HG03521 (cell line): ENCODE data around the gene SSTR1.

Source experiments
- ATAC-seq: cut with Tn5 transposase; IDR thresholded peaks from one replicate; pipeline ENCODE4 v1.9.1; 2021; ENCODE audit warnings: mild to moderate bottlenecking, moderate library complexity; ENCODE audit not compliant: unreplicated experiment

The SSTR1 gene

GRCh38 chr14:38202444-38203191 is 5.1 kb upstream of the SSTR1 start:
- no peak for ATAC-seq

- no peak for ATAC-seq
Measured at GRCh38 chr14:38203929-38204718, 3.6 kb upstream of the SSTR1 start.

DNA sequence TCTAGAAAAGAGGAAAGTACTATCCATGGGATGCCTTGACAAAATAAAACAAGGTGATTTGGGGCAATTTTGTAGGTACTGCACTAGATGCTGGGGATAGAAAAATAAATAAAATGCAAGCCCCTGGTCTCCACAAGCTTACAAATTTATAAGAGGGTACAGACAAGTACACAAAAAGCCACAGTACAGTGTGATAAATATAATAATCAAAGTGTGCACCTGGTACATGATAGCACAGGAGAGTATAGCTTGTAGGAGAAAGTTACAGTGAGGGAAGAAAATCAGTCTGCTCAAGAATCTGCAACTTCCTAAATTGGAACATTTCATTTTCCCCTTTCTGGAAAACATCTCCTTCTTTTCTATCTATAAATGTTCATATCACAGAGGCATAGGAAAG is 3.0 kb upstream of the SSTR1 start:
- no peak for ATAC-seq

DNA sequence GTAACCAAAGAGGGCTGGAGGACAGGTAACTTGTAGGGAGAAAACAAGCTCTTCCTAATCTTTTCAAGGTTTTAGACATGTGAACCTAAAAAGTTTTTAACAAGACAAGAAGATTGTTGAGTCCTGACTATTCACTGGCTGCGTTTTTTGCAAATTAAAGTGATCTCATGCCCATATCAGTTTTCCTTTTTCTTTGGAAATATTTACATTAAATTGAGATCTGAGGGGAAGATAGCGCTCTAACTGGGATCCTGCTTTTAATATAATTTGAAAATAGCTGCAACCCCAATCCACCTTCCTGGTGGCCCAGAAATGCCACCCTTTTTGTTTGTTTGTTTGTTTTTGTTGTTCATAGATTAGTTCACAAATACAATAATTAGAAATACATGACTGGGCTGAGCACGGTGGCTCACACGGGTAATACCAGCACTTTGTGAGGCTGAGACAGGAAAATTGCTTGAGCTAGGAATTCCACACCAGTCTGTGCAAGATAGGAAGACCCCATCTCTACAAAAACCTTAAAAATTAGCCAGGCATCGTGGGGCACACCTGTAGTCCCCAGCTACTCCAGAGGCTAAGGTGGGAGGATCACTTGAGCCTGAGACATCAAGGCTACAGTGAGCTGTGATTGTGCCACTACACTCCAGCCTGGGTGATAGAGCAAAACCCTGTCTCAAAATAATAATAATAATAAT is 2.4 kb upstream of the SSTR1 start:
- ATAC-seq: no peak

- no peak for ATAC-seq
Measured at GRCh38 chr14:38205949-38206665, 1.6 kb upstream of the SSTR1 start.

GRCh38 chr14:38206689-38207376 is 871 bp upstream of the SSTR1 start:
- no peak for ATAC-seq

GRCh38 chr14:38207377-38207735 is 348 bp upstream of the SSTR1 start:
- no peak for ATAC-seq

DNA sequence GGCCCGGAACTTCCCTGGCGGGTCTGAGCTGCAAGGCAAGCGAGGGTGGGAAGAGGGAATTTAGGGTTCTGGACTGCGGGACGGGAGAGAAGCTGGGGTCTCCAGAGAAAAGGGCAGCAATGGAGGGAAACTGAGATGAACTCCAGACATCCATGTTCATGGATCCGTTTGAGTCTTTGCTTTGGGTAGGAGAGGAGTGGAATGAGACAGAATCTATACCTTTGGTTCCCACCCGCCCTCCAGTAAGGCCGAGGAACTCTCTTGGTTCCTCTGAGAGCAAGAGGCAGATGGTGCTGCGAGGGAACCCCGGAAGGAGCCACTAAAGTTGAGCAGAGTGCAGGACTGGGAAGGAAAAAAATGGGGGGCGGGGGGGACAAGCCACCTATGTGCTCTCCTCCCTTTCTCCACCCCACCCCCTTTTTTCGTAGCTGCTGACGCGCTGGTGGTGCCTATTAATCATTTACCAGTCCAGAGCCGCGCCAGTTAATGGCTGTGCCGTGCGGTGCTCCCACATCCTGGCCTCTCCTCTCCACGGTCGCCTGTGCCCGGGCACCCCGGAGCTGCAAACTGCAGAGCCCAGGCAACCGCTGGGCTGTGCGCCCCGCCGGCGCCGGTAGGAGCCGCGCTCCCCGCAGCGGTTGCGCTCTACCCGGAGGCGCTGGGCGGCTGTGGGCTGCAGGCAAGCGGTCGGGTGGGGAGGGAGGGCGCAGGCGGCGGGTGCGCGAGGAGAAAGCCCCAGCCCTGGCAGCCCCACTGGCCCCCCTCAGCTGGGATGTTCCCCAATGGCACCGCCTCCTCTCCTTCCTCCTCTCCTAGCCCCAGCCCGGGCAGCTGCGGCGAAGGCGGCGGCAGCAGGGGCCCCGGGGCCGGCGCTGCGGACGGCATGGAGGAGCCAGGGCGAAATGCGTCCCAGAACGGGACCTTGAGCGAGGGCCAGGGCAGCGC is 1.2 kb downstream of the SSTR1 start:
- no peak for ATAC-seq

DNA sequence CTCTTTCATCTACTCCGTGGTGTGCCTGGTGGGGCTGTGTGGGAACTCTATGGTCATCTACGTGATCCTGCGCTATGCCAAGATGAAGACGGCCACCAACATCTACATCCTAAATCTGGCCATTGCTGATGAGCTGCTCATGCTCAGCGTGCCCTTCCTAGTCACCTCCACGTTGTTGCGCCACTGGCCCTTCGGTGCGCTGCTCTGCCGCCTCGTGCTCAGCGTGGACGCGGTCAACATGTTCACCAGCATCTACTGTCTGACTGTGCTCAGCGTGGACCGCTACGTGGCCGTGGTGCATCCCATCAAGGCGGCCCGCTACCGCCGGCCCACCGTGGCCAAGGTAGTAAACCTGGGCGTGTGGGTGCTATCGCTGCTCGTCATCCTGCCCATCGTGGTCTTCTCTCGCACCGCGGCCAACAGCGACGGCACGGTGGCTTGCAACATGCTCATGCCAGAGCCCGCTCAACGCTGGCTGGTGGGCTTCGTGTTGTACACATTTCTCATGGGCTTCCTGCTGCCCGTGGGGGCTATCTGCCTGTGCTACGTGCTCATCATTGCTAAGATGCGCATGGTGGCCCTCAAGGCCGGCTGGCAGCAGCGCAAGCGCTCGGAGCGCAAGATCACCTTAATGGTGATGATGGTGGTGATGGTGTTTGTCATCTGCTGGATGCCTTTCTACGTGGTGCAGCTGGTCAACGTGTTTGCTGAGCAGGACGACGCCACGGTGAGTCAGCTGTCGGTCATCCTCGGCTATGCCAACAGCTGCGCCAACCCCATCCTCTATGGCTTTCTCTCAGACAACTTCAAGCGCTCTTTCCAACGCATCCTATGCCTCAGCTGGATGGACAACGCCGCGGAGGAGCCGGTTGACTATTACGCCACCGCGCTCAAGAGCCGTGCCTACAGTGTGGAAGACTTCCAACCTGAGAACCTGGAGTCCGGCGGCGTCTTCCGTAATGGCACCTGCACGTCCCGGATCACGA is 2.2 kb downstream of the SSTR1 start:
- no peak for ATAC-seq

- no peak for ATAC-seq
Measured at GRCh38 chr14:38210587-38211216, 3.0 kb downstream of the SSTR1 start.

DNA sequence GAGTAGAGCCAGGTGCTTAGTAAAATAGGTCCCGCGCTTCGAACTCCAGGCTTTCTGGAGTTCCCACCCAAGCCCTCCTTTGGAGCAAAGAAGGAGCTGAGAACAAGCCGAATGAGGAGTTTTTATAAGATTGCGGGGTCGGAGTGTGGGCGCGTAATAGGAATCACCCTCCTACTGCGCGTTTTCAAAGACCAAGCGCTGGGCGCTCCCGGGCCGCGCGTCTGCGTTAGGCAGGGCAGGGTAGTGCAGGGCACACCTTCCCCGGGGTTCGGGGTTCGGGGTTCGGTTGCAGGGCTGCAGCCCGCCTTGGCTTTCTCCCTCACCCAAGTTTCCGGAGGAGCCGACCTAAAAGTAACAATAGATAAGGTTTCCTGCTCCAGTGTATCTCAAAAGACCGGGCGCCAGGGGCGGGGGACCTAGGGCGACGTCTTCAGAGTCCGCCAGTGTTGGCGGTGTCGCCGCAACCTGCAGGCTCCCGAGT is 3.6 kb downstream of the SSTR1 start:
- no peak for ATAC-seq

DNA sequence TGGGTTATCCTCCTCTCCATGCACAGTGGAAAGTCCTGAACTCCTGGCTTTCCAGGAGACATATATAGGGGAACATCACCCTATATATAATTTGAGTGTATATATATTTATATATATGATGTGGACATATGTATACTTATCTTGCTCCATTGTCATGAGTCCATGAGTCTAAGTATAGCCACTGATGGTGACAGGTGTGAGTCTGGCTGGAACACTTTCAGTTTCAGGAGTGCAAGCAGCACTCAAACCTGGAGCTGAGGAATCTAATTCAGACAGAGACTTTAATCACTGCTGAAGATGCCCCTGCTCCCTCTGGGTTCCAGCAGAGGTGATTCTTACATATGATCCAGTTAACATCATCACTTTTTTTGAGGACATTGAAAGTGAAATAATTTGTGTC is 4.4 kb downstream of the SSTR1 start:
- ATAC-seq: no peak

- no peak for ATAC-seq
Measured at GRCh38 chr14:38213001-38213400, 5.3 kb downstream of the SSTR1 start.

- ATAC-seq: no peak
Measured at GRCh38 chr14:38217553-38217952, 9.8 kb downstream of the SSTR1 start.

DNA sequence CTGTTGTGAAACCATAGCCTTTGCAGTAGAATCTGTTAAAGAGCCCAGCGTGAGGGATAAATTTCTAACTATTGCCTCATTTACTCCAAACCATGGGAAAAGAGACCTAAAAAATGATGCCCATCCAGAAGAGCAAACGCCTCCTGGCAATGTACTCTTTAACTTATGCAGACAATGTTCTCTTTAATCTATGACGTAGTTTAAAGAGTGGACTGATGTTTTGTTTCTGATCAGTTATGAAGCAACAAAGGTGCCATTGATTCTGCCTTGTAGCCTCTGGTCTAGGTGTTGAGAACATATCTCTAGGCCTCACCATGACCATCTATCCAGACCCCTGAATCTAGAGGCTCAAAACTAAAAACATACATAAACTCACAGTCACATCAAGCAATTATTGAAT is 13.4 kb downstream of the SSTR1 start:
- no peak for ATAC-seq

DNA sequence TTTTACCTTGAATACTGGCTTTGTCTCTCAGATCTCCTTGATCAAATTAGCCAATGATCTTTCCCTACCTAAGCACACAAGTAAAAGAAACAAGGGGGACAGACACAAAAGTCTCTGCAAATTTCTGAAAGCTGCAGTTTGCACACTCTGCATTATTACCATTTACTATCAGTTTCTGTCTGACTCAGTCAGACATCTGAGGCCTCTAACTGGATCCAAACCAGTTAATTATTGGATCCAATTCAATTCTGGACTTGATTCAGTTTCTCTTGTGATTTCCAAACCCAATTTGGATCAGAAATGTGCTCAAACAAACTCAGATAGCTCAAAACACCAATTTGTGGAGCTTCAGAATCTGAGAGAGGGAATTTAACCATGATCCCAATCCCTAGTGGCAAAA is 16.6 kb downstream of the SSTR1 start:
- no peak for ATAC-seq

DNA sequence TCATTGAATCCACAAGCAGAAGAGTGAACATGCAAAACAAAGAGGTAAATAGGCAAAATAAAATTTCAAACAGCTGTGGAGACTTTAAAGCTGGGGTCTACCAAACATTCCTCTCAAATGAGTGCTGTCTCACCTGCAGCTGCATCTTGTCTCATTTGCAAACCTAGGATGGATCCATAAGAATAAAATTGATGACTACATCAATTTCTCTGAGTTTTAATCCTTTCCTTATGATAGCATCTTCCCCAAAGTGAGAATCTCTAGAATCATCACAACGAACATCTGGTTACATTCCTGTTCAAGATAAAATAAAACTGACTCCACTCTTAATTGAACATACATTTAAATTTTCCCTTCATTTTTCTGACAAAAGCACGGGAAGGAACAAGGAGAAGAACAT is 18.2 kb downstream of the SSTR1 start:
- ATAC-seq: no peak

- ATAC-seq: no peak
Measured at GRCh38 chr14:38226366-38226765, 18.7 kb downstream of the SSTR1 start.
